Breast epithelium (tissue), 3 donors: ENCODE measurements around the gene CSF2RB.

ENCODE experiments used
- POLR2A ChIP-seq: fragments of 450-650 bp; IDR thresholded peaks from one replicate; pipeline ENCODE4 v1.6.1; 2016; ENCODE audit warnings: antibody characterized with exemption, mild to moderate bottlenecking, moderate library complexity
- POLR2AphosphoS5 ChIP-seq, 3 donors: sonication (generic); formaldehyde crosslinking; IDR thresholded peaks; one replicate each; pipeline ENCODE4 v1.6.1; 2017; ENCODE audit warnings: antibody characterized with exemption in 3 of 3
- TF ChIP-seq, protein P1 (sequence below), 3 donors: fragments of 450-650 bp; IDR thresholded peaks; one replicate each; pipeline ENCODE4 v1.5.1; 2016 to 2017; ENCODE audit warnings: antibody characterized with exemption in 3 of 3, mild to moderate bottlenecking in 3 of 3, moderate library complexity in 3 of 3

DNA sequence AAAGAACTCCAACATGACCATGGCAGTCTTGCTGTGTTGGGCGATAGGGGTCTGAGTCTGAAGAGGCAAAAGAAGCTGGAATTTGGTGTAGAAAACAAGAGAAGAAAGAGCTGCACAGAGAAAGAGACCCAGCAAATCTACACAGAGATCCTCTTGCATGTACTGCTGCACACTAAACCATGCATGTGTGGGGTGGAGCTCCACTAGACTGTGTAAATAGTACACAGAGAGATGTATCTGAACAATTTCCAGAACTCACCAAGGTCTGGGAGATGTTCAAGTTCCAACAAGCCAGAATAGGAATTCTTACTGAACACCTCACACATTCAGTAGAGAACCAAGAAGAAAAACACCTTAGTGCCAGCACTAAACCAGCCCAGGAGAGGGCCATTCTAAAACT lies 42.3 kb downstream of the CSF2RB start:
- TF ChIP-seq, protein P1, sequence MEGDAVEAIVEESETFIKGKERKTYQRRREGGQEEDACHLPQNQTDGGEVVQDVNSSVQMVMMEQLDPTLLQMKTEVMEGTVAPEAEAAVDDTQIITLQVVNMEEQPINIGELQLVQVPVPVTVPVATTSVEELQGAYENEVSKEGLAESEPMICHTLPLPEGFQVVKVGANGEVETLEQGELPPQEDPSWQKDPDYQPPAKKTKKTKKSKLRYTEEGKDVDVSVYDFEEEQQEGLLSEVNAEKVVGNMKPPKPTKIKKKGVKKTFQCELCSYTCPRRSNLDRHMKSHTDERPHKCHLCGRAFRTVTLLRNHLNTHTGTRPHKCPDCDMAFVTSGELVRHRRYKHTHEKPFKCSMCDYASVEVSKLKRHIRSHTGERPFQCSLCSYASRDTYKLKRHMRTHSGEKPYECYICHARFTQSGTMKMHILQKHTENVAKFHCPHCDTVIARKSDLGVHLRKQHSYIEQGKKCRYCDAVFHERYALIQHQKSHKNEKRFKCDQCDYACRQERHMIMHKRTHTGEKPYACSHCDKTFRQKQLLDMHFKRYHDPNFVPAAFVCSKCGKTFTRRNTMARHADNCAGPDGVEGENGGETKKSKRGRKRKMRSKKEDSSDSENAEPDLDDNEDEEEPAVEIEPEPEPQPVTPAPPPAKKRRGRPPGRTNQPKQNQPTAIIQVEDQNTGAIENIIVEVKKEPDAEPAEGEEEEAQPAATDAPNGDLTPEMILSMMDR (IDR thresholded peaks at IDR 0.05) = no peak
- TF ChIP-seq POLR2A (no peak), POLR2AphosphoS5 (IDR thresholded peaks at IDR 0.05) (no peak)
